ES-I3 (cell line): ENCODE data around the gene SEZ6.

ENCODE experiments used
- H3K36me3 ChIP-seq: 2 replicates; pipeline ENCODE4 v1.6.1; 2013; ENCODE audit warnings: mild to moderate bottlenecking, low read length, control low read depth, moderate library complexity; ENCODE audit not compliant: insufficient read depth
- H3K4me1 ChIP-seq: 2 replicates; pipeline ENCODE4 v1.6.1; 2013; ENCODE audit warnings: mild to moderate bottlenecking, control low read depth, low read length; ENCODE audit not compliant: insufficient read depth
- H3K9ac ChIP-seq: 2 replicates; pipeline ENCODE4 v1.6.1; 2013; ENCODE audit warnings: low read depth, mild to moderate bottlenecking, low read length, moderate library complexity
- H3K9me3 ChIP-seq: 2 replicates; pipeline ENCODE4 v1.6.1; 2013; ENCODE audit warnings: mild to moderate bottlenecking, low read length, moderate library complexity; ENCODE audit not compliant: control insufficient read depth, insufficient read depth

Gene SEZ6

DNA sequence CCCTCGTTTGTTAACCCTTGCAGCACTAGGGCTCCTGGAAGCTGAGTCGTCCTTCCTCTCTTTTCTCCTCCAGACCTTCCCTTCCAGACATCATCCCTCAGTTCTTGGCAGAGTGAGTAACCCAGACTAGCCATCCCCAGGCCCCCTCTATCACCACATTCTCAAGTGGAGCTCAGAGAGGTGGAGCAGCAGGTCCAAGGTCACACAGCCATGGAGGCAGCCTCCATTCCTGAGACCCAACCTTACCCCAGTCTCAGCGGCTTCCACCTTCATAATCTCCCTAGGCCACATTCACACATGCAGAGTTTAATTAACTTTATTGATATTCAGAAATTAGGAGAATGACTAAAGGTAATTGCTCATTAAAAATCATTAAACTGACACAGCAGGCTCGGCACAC, 3.0 kb downstream of the SEZ6 start:
- H3K9me3 ChIP-seq: no peaks in the 10 kb centered on the region
- H3K4me1 ChIP-seq: peaks cover 40% of the 10 kb centered on the region
- no peaks in the 10 kb centered on the region for H3K36me3 ChIP-seq
- H3K9ac ChIP-seq: no peak overlapping the region

DNA sequence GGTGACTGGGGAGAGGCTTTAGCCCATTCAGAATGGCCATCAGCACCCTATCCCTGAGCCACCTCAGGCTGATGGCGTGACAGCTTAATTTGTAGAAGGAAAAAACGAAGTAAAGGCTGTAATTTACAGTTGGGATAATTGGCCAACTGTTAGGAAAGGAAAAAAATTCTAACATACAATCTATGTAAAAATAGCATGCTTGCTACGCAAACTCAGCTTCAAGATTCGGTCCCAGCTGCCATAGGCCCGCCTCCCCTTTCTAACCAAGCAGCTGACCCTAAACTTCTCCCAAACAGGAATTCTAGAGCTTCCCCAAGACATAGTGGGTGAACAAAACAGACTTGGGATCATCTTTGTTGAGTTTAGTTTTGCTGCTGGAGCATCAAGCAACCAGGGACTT, 4.9 kb downstream of the SEZ6 start:
- Histone ChIP-seq H3K36me3 (no peaks in the 10 kb centered on the region), H3K4me1 (peaks cover 49% of the 10 kb centered on the region), H3K9ac (no peak overlapping the region), H3K9me3 (no peaks in the 10 kb centered on the region)

DNA sequence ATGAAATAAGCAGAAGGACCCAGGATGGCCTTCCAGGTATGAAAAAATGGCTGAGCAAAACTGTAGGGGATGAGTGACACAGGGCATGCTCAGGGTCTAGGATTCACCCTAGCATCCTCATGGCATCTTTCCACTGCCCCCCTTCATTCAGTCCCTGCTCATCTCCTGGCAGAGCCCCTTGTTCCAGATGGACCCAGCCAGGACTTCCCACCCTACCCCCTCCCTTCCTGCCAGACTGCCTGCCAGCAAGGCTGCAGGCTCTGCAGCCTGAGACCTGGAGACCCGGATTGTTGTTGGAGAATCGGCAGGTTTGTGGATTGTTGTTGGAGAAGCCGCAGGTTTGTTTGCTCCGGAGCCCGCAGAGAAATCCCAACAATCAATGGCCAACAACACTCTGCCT, 6.6 kb downstream of the SEZ6 start:
- Histone ChIP-seq H3K36me3 (no peaks in the 10 kb centered on the region), H3K4me1 (peaks cover 47% of the 10 kb centered on the region), H3K9ac (no peak overlapping the region), H3K9me3 (no peaks in the 10 kb centered on the region)

DNA sequence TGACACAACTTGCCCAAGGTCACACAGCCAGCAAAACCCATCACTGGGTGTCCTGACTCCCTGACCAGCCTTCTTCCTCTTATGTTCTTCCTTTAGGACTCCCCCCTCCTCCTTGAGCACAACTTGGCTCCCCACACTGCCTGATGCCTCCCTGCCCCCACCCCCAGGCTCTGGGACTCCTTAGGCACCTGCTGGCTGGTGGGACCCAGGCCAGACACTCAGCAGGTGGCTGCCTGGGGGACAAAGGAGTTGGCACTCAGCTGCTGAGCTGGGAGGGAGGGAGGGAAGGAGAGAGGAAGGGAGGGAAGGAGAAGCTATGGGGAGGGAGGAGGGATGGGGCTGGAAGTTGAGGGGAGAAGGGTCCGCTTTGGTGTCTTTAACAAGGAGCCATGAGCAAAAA, 8.0 kb downstream of the SEZ6 start:
- Histone ChIP-seq H3K9ac (no peak overlapping the region), H3K36me3 (no peaks in the 10 kb centered on the region), H3K9me3 (no peaks in the 10 kb centered on the region), H3K4me1 (peaks cover 33% of the 10 kb centered on the region)

DNA sequence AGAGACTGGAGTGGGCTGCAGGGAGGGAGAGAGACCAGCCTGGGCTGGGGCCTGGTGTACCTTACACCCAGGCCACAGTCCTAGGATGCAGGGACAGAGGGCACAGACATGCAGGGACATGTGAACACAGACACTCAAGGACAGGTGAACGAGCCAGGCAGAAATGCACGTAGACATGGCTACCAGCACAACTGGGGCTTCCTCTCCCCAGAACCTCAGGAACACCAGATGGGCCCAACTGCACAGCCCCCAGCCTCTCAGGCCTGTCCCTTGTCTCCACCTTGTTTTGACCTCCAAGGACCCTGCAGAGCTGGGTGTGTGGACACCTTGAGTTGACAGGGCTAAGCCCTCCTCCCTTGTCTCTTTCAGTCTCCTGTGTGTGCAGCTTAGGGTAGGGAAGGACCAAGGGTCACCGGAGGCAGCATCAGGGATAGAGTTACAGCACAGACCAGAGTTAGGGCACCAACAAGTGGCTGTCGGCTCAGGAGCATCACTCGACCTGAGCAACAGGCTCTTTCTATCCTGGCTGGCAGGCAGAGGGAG, 9.2 kb downstream of the SEZ6 start:
- H3K9ac ChIP-seq: no peak overlapping the region
- no peaks in the 10 kb centered on the region for H3K9me3 ChIP-seq

DNA sequence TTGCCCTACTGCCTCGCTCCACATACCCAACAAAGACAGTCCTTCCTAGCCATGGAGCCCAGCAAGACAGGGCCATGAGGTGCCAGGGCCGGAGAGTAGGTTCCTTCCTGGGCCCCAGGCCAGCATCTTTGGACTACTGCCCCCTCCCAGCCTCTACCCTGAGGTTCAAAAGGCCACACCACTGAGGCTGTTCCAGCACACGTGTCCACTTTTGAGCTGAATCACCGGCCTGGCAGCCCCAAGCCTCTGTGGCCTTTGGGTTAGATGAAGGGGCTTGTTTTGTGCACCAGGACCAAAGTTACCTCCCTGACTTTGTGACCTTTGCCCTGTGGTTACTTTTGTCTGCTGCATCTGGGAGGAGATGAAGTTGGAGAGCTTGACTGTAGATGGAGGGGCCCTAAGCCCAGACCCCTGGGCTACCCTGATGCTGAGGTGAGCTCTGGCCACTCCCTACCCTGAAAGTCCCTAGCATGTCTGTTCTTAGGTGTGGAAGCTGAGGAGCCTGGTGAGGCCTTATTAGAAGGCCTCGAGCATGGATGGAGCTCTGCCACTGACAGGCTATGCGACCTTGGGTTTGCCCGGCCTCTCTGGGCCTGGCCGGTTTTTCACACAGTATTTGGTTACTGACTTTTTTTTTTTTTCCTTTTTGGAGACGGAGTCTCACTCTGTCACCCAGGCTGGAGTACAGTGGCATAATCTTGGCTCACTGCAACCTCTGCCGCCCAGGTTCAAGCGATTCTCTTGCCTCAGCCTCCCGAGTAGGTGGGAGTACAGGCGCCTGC, 12.0 kb downstream of the SEZ6 start:
- Histone ChIP-seq H3K4me1 (peaks cover 19% of the 10 kb centered on the region), H3K36me3 (no peaks in the 10 kb centered on the region; the same call in 1 of the 2 replicates), H3K9ac (no peak overlapping the region), H3K9me3 (no peaks in the 10 kb centered on the region; the same call in 1 of the 2 replicates)

More for the DNA sequence above, 9.2 kb downstream of the SEZ6 start:
- no peaks in the 10 kb centered on the region for H3K36me3 ChIP-seq
- peaks cover 22% of the 10 kb centered on the region for H3K4me1 ChIP-seq

DNA sequence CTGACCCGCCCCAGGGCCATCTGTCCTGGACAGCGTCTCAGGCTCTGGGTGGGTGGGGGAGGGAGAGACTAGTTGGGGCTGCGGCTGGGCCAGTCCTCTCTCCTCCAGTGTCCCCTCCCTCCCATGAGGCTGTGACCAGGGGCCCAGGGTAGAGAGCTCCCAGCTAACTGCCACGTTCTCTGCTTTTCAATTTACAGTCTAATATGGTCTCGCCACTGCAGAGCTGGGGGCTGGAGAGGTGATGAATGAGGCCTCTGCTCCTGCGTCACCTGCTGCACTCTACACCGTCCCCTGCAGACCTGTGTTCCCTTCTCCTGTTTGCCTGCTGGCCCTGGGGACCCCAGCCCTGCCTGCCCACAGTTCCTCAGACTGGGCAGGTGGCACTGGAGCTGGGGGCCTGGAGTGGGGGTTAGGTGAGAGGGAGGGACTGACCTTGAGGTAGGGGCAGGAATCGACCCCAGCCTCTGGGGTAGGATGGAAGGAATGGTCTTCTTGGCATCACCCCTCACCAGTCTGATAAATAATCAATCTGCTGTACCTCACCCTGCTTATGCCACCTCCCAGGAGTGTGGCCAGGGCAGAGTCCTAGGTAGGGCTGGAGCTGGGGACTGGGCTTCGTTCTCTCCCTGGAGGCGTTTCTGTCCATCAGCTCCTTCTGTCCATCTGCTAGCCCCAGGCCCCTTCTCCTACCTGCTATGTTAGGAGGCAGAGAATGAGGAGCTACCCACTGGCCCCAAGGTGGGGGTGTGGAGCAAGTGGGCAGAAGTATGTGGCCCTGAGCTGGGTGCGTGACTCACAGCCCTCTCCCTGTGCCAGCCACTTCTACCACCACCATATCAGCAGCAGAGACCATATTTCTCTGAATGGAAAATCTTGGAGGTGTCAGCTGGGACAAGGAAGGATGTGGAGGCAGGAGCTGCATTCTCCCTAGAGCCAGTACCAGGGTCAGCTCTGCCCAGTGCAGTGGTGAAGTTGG, 12.9 kb downstream of the SEZ6 start:
- Histone ChIP-seq H3K36me3 (no peaks in the 10 kb centered on the region; the same call in 1 of the 2 replicates), H3K4me1 (peaks cover 14% of the 10 kb centered on the region), H3K9ac (no peak overlapping the region), H3K9me3 (no peaks in the 10 kb centered on the region; the same call in 1 of the 2 replicates)

DNA sequence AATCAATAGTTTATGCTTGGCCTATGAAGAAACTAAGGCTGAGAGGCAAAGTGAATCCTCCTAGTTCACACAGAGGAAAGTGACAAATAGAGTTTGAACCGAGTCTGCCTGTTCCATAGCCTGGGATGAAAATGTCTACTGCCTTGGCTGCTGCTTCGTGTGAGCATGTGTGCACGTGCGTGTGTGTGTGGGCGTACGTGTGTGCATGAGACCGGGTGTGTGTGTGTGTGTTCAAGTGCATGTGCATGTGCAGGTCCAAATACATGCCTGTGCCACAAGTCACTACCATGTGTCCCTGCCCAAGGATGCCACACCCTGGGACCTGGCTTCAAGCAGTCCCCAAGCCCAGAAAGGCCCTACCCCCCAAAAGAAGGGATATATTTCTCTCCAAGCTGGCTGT, 13.6 kb downstream of the SEZ6 start:
- H3K9ac ChIP-seq: no peak overlapping the region
- no peaks in the 10 kb centered on the region; the same call in 1 of the 2 replicates for H3K9me3 ChIP-seq
- peaks cover 10% of the 10 kb centered on the region for H3K4me1 ChIP-seq
- no peaks in the 10 kb centered on the region; the same call in 1 of the 2 replicates for H3K36me3 ChIP-seq

DNA sequence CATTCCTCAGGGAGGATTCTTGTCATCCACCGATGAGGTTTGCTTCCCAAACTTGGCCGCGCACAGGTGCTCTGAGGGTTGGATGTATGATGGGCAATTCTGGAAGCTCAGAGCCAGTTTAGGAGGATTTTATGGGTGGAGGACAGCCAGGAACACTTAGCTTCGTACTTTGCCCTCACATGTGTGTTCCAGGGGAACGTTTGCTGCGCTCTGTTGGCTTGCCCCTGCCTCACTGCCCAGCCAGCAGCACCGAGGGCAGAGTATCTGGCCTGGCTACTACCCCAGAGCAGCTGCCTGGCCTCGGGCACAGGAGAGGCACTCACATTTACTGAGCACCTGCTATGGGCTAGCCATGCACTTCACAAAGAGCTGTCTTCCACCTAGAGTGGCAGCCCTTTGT, 14.1 kb downstream of the SEZ6 start:
- Histone ChIP-seq H3K36me3 (no peaks in the 10 kb centered on the region; the same call in 1 of the 2 replicates), H3K4me1 (peaks cover 7% of the 10 kb centered on the region), H3K9ac (no peak overlapping the region), H3K9me3 (no peaks in the 10 kb centered on the region; the same call in 1 of the 2 replicates)

DNA sequence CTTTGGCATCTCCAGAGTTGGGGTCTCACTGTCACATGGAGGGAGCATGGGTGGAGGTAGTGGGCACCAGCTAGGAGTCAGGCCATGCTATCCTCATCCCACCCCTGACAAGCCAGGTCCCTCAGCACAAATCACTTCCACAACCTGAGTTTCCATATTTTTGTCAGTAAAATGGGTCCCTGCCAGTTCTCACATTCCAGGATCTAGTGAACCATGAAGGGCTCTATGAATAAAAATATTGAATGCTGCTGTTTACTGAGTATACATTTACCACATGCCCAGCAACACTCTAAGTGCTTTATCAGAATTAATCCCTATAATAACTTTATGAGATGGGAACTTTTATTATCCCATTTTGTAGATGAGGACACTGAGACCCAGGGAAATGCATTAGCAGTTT, 16.8 kb downstream of the SEZ6 start:
- H3K36me3 ChIP-seq: no peaks in the 10 kb centered on the region; the same call in 1 of the 2 replicates
- H3K9me3 ChIP-seq: no peaks in the 10 kb centered on the region; the same call in 1 of the 2 replicates
- H3K4me1 ChIP-seq: peaks cover 14% of the 10 kb centered on the region
- no peak overlapping the region for H3K9ac ChIP-seq

DNA sequence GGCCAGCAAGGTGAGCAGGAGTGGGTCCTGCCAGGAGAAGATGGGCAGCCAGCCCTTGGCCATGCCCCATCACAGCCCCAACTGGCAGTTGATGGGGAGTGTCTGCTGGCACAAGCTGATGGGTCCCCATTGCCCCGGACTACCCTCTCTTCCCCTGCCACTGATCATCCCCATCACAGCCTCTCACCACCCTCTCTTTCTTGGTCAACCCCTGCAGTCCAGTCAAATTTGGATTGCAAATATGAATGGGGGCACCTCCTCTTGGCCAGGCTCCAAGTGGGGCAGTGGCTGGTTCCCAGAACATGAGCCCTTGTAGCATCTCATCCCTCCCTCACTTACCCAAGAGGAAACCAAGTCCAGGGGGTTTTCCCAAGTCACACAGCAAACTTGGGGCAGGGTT, 17.4 kb downstream of the SEZ6 start:
- Histone ChIP-seq H3K36me3 (no peaks in the 10 kb centered on the region; the same call in 1 of the 2 replicates), H3K4me1 (peaks cover 14% of the 10 kb centered on the region), H3K9ac (no peak overlapping the region), H3K9me3 (no peaks in the 10 kb centered on the region; the same call in 1 of the 2 replicates)

DNA sequence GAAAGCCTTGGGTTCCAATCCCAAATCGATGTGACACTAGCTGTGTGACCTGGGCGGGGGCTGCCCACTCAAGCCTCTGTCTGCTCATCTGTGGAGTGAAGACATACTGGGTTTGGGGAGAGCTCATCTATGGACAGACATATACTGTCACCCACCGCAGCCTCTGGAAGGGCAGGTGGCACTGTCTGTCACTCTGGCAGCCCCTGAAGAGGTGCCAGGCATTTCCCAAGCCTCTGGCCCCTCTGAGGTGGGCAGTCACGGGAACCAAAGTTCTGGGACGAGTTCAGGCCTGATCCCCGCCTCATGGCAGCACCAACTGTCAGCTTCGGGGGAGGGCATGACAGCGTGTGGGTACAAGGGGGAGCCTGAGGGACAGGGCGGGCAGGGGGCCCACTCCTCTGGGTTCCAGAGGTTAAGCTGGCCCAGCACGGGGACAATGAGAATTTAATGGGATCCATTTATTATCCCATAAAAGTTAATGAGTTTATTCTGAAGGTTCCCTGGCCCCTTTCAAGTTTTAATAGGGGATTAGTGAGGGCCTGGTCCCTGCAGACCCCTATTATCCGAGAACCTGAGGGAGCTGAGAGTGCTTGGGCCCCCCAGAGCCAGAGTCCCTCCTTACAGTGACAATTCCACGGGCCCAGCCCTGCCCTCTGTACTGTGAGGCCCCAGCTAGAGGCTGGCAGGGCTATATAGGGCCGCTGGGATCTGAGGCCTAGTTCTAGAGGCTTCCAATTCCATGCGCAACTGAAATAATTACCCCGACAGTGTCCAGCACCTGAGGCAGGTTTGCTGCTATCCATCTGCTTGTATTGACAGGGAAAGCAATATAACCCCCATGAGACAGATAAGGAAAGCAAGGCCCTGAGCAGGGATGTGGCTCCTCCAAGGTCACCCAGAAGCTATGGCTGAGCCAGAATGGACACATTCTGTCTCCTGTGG, 18.8 kb downstream of the SEZ6 start:
- Histone ChIP-seq H3K9me3 (no peaks in the 10 kb centered on the region; the same call in 1 of the 2 replicates), H3K36me3 (no peaks in the 10 kb centered on the region; the same call in 1 of the 2 replicates), H3K9ac (no peak overlapping the region), H3K4me1 (peaks cover 19% of the 10 kb centered on the region)

DNA sequence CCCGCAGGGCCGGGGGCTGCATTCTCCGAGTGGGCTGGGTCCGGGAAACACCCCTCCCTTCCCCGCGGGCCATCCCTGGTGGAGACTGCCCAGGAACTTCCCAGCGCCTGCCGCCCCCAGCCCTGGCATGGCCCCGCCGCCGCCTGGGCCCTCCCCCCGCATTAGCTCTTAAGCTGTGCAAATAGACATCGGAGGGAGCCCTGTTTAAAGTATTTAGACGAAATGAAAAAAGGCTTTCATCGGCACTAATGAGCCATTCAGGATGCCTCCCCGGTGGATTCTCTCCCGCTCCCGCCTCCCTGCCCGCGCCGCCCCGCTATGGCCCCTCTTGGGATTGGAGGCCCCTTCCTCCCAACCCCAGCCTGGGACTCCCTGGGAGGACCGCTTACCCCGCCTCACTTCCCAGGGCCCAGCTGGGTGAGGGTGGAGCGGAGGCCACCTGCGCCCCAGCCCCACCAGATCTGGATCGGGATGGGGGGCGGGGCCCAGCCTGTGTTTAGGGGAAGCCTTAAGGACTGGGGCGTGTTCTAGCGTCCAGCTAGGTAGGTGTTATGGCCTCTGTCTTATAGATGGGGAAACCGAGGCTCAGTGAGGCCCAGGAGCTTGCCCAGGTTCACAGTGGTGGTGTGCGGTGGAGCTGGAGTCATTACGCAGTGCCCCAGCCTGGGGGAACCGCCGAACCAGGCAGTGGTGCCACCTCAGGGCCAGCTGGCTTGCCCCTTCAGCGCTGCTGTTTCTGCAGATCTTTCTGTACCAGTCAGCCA, 19.7 kb downstream of the SEZ6 start:
- peaks cover 19% of the 10 kb centered on the region for H3K4me1 ChIP-seq
- no peaks in the 10 kb centered on the region; the same call in 1 of the 2 replicates for H3K36me3 ChIP-seq
- peak overlapping the region; percentile 43; the same call in 1 of the 2 replicates for H3K9ac ChIP-seq
- H3K9me3 ChIP-seq: no peaks in the 10 kb centered on the region; the same call in 1 of the 2 replicates
